T-helper 2 cell treated with Interferon-gamma antibody and Interleukin-4, amounts not matched to agents 100 ng/mL and 5 ng/mL, for 36 hours (primary cell): ENCODE results near the gene FAM241A. TPM values are rescaled to one million over a fixed set of nuclear protein-coding genes. Genes with fewer than 3 reads are reported as not detected.
"Not testable (repeated sequence)": the region's sequence is repeated elsewhere in the genome, so short reads cannot be mapped to it uniquely, and the experiment has no call there.

Experiments
- intact Hi-C: fragments of 100-400 bp; cut with micrococcal nuclease; formaldehyde crosslinking; loops from one replicate; pipeline ENCODE4 v1.15.1; 2023
- total RNA-seq: library from RNA; stranded (reverse); gene quantifications from 2 replicates; pipeline ENCODE4 v1.2.3, GENCODE V29; 2022

Gene FAM241A
- 1.6 and 1.7 TPM in 2 replicates for total RNA-seq

DNA sequence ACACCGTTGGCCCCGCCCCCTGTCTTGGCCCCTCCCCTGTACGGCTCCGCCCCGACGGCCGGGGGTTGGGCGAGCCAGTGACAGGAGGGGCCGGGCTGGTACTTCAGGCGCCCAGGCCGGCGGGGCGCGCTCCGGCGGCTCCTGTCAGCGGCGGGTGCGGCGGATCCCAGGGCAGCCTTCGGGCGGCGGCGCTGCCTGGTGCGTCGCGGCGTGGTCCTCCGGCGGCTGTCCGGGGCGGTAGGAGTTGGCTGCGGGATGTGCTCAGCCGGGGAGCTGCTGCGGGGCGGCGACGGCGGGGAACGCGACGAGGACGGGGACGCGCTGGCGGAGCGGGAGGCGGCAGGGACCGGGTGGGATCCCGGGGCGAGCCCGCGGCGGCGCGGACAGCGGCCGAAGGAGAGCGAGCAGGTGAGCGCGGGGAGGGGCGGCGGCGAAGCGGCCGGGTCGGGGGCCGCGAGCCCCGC is at the start of gene FAM241A:
TSS of gene FAM241A (plus strand) at position 129 of the 464 bp plus-strand sequence. CDS start at position 256, 127 bp downstream.
- intact Hi-C loops, result loop anchor here (1.0 to 10.0 kb wide), 7 partner anchors 26 to 1617 kb away; partner anchors contain the start of genes AP1AR, CAMK2D, LARP7 and ZGRF1

DNA sequence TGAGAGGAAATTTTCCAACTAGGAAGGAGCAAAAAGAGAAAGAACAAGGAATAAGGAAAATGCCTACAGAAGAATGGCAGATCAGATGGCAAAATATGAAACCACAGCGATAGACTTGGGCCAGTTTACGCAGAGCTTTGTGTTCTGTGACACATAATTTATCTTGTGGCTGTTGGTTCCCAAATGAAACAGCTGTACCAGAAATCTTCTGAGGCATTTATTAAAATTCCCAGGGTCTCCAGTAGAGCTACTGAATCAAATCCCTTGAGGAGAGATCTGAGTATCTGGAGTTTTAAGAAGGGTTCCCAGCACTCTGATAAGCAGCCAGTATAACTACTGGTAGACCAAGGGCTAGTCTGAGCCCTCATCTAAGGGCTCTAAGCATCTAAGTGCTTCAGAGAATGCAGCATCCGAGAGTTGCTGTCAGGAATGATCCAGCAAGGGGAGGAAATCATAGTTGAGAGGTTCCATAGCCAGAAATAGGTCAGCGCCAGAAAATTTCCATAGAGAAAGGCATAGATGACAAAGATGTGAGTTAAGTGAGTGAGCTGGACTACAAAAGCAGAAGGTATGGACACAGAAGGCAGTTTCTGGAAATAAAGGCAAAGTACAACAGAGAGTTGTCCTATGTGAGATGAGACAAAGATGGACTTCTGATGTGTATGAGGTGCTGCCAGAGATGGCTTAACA is 46.3 kb upstream of the FAM241A start:
- intact Hi-C loops, result loop anchor here (1.0 to 2.0 kb wide), 5 partner anchors 20 to 424 kb away; no protein-coding TSS in a partner anchor

DNA sequence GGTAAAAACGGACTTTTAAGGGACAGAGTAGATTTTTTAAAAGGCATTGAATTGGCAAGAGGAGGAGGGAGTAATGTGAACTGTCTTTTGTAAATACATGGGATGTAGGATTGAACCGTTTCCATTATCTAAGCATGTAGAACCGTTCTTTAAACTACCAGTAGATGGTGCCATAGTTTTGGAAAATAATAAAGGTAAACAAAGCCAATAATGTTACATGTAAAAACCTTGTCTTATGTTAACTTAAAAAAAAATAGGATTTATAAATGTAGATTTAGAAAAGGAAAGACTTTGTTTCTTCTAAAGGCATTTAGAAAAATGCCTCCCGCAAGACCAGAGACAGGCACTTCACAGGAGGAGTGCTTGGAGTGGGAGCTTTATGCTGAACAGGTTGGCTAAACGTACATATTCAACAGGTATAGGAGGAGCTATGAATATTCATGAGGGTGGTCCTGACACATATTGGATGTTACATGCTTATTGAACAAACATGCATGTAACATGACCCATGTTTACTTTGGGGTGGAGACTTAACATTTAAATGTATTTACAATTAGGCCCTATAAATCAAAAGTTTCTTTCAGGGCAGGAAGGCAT is 45.5 kb upstream of the FAM241A start:
- intact Hi-C loops, result loop anchor here (1.0 to 10.0 kb wide), 7 partner anchors 19 to 505 kb away; no protein-coding TSS in a partner anchor

DNA sequence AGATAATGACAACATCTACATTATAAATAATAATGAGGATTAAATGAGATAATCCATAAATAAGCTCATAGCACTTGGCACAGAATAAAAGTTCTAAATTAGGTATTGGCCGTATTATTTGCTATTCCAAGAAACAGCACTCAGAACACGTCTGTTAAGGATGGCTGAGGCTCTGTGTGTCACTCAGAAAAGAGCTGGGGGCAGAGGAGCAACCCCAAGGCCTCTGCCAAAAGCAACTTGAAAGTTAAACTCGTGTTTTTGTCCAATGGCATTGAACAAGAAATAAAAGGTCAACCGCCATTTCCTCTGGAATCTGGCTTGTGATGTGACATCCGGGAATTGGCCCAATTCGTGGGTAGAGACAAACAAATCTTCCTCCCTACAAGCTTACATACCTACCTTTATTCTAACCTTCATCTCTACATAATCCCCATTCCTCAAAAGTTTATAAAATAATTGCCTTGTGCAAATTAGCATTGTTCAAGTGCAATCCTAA is 42.3 kb upstream of the FAM241A start:
- intact Hi-C loops, result loop anchor here (10.0 kb wide), 1 partner anchor 502 kb away; no protein-coding TSS in a partner anchor

DNA sequence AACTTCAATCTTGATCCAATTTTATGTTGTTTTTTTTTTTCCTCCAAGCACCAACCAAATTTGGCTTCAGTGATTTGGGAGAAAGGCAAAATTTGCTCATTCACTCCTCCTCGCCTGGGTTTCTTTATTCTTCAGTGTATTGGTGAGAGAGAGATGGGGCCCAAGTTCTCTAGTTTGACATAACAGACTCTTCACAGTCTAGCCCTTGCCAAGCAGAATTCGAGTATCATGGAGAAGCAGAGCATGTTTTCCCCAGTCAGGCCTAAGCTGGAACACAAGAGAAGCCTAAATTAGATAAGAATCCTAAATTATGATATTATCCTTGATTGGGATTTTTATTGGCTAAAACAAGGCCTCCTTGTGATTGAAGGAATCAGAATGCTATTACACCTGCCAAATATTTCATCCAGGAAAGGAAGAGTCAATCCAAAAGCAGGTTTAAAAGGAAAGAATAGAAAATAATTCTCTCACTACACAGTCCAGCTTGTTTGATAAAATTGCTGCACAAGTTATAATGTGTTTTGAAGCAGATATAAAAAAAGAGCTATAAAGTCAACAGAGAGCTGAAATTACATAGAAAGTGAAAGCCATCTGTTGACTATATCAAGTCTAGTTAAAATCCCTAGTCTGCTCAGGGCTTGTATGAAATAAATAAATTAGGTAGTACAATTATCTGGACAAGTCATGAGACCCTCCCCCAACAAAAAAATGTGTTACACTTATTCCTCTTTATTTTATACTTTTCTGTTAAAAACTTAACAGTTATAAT is 39.9 kb upstream of the FAM241A start:
- intact Hi-C loops, result loop anchor here (10.0 kb wide), 1 partner anchor 499 kb away; no protein-coding TSS in a partner anchor

DNA sequence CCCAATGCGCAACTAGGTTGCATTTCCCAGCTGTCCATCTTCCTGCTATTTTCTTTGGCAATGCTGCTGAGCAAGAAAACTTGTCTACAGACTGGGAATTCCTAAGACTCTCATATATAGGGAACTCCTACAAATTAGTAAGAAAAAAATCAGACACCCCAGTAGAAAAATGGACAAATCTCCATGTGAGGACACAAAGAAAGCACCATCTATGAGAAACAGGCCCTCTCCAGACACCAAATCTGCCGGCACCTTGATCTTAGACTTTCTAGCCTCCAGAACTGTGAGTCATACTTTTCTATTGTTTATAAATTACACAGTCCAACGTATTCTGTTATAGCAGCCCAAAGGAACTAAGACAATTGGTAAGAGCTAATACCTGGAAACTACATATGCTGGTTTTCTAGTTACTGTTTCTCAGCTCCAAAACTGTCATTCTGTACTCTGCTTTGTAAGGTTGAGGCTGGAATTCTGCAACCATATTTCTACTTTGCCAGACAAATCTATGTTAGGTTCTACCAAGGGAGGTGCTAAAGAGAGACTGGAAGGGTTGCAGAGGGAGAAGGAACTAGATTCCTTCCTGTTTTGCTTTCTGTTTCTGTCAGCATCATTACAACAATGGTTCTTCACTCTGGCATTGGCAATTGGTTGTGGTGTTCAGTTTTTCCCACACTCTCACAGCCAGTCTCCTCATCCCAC is 35.7 kb upstream of the FAM241A start:
- intact Hi-C loops, result loop anchor here (1.0 to 10.0 kb wide), 2 partner anchors 10 to 495 kb away; no protein-coding TSS in a partner anchor

DNA sequence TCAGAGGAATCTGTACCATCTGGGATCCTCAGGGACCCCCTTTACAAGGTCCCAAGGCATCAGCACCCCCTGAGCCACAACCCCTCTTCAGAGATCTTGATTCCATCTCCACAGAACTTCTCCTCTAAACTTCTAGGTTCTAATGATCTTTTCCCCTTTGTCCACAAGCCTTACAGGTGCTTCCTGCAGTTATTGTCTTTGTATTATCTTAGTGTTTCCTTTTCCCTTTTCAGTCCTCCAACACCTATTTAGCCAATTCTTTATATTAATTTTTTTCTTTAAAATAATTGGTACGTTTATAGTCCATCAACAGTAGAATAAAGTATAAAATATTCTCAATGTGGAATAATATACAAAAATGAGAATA is 35.2 kb upstream of the FAM241A start:
- intact Hi-C loops, result no loop called here

DNA sequence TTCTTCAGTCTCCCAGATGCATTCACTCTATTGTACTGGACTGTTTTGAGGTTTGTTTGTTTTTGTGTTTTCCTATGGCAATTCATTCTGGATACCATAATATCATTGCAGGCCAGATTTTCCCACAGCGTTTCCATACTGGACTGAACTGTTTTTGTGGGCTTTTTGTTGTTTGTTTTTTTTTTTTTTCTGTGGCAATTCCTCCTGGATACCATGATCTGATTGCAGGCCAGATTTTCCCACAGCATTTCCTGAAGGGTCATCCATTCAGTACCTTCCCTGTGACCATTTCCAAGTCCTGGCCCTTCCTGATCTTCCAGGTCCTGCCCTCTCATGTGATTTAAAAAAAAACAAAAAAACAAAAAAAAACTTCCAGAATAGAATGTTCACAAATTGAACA is 33.9 kb upstream of the FAM241A start:
- intact Hi-C loops, result no loop called here

DNA sequence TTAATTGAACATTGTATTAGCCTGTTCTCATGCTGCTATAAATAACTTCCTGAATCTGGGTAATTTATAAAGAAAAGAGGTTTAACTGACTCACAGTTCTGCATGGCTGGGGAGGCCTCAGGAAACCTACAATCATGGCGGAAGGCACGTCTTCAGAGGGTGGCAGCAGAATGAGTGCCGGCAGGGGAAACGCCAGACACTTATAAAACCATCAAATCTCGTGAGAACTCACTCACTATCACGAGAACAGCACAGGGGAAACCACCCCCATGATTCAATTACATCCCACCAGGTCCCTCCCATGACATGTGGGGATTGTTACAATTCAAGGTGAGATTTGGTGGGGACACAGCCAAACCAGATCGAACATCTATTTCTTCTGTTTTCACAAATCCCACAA is 33.2 kb upstream of the FAM241A start:
- intact Hi-C loops, result not testable (repeated sequence)

DNA sequence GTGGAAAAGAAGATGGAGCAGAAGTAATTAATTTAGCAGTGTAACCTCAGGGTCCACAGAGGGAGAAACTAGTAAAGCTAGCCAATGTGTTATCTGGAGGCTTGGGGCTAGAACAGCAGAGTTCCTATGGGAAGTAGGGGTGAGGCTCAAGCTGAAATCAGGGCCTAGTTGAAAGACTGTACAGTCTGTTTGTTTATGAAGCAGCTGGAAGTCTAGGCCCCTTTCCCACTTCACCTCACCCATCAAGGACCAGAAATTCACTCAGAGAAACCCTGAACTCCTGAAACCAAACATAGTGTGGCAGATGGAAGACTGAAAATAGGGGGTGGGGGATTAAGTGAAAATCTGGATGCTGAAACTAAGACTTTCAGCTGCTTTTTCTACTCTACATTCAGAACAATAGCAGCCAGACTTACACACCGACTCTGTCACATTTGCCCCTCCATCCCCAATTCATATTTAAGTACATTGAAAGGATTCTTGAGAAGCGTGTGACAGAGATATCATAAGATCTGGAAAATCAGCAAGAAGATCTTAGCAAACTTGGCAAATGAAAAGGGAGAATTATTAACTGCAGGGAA is 32.6 kb upstream of the FAM241A start:
- intact Hi-C loops, result no loop called here

DNA sequence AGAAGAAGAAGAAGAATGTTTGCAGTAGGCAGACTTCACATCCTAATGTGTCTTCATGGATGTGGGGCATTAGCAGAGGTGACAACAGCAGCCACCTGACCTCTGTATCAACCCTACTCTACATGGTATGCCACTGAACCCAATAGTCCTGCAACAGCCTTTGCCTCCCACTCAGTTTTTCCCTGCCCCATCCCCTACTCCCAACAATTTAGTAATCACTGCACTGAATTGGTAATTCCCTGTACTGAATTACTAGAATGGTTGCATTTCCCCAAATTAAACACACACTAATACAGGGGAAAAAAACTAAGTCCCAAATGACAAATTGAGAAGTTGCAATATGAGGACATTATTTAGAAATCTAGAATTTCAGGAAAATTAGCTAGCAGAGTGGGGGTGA is 31.4 kb upstream of the FAM241A start:
- intact Hi-C loops, result no loop called here

DNA sequence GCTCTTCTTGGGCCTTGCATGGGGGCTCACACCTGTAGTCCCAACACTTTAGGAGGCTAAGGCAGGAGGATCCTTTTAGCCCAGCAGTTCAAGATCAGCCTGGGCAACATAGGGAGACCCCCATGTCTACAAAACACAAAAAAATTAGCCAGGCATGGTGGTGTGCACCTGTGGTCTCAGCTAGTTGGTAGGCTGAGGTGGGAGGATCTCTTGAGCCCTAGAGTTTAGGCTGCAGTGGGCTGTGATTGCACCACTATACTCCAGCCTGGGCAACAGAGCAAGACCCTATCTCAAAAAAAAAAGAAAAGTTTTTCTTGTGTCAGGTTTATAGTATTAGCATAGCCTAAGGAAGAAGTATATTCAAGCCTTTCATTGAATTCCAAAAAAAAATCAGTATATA is 30.8 kb upstream of the FAM241A start:
- intact Hi-C loops, result no loop called here

DNA sequence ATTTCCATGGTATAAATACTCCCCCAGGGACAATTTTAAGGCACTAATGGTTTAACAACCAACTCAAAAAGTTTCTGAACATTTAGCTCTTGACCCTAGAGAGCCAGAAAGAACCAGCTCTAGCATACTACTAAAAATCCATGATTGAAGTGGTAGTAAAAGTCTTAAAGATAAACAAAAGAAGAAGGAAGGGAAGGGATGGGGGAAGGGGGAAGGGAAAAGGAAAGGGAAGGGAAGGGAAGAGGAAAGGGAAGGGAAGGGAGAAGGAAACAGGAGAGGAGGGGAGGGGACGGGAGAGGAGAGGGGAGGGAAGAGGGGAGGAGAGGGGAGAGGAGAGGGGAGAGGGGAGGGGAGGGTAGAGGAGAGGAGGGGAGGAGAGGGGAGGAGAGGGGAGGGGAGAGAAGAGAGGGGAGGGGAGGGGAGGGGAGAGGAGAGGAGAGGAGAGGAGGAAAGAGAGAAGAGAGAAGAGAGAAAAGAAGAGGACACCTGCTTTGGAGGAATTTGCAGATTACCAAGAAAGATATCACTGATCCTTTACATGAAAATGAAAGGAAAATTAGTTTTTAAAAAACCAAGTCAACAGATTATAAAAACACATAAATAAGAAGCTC is 26.4 kb upstream of the FAM241A start:
- intact Hi-C loops, result loop anchor here (1.0 to 2.0 kb wide), 7 partner anchors 10 to 518 kb away; partner anchors contain the start of genes AP1AR, FAM241A and LARP7

DNA sequence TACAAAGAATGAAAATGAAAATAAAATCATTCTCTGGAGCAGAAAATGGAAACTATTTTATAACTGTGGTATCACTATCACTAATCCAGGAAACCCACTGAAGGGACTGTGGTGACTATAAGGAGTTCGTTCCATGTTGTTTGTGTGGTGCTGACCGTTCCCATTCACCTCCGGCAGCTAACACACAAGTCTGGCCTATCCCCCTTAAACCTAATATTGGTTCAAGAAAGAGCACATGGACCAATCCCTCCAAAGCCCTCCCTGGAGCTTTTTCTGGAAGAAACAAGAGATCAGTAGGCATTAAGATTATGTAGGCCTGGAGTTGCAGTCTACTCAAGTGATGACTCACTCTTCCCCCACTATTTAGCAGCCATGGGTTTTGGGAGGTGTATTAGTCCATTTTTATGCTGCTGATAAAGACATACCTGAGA is 25.9 kb upstream of the FAM241A start:
- intact Hi-C loops, result loop anchor here (1.0 to 2.0 kb wide), 7 partner anchors 10 to 518 kb away; partner anchors contain the start of genes AP1AR, FAM241A and LARP7

DNA sequence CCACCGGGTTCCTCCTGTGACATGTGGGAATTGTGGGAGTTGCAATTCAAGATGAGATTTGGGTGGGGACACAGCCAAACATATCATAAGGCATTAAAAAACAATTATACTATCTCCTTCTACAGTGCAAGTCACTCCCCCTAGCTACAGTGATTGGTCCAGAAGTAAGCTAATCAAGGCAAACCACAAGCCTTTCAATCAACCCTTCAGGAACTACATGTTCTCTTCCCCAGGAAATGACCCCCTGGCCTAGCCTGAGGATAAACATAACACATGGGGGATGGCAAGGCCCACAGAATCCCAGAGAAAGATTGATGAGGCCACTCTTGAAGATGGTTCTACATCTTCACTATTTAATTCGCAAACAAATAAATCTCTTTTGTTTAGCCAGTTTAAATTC is 25.2 kb upstream of the FAM241A start:
- intact Hi-C loops, result no loop called here

DNA sequence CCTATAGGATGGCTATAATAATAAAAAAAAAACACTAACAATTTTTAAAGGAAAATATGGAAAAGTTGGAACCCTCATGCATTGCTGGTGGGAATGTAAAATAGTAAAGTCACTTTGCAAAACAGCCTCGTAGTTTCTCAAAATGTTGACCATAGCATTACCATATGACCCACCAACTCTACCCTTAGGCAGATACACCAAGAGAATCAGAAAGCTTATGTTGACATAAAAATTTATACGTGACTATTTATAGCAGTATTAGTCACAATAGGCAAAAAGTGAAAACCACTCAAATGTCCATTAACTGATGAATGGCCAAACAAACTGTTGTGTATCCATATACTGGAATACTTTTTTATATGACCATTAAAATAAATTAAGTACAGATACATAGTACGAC is 19.8 kb upstream of the FAM241A start:
- intact Hi-C loops, result no loop called here

DNA sequence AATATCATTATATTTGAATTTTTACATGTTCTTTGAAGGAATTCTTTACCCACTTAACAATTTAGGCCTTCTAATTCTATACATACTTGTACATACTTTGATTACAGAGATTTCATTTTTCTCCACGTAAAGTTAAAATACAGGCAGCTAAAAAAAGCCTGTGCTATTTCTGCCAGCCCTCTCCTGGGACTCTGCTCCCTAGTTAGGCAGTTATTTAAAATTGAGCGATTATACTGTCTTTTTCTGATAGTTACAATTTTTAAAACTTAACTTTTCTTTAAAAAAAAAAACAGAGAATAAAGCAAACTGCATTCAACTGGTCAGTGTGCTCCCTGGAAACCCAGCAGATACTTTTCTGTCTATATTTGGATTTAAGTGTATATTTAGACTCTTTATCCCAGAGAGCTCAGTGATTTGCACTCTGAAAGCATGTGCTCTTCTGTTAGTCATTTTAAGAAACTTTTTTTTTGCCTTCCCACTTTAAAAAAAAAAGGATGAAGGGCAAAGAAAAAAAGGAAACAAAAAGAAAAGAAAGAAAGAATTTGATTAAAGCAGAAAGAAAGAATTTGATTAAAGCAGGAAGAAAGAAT is 18.1 kb upstream of the FAM241A start:
- intact Hi-C loops, result no loop called here

DNA sequence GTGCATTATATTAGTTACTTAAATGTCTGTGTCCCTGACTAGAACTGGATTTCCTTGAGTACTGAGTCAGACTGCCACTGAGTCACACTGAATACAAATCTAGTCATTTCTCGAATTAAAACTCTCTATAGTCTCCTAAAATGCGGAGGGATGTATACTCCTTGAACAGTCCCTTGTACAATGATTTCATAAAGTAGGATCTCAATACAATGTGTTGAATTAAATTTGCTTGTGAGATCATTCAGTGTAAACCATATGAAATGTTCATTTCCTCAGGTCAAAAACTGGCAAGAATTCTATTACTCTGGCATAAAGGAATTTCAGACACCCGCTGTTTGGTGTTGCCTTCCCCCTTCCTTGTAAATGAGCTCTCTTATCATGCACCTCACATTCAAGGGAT is 17.5 kb upstream of the FAM241A start:
- intact Hi-C loops, result no loop called here

DNA sequence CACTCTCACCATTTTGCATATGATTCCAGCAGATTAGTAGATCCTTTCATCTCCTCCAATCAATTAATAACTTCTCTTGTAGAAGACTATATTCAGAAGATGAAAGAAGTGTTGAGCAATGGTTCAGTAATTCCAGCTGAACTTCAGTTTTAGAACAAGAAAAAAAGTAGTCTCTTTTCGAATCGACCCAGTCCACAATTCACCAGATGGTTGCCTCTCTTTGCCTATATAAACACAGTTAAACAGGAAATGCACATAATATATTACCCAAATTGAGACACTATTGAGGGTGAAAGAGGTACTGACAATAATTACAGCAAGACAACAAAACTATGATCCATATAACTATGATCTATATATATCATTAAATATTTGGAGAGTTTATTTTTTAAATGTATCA is 16.8 kb upstream of the FAM241A start:
- intact Hi-C loops, result no loop called here

DNA sequence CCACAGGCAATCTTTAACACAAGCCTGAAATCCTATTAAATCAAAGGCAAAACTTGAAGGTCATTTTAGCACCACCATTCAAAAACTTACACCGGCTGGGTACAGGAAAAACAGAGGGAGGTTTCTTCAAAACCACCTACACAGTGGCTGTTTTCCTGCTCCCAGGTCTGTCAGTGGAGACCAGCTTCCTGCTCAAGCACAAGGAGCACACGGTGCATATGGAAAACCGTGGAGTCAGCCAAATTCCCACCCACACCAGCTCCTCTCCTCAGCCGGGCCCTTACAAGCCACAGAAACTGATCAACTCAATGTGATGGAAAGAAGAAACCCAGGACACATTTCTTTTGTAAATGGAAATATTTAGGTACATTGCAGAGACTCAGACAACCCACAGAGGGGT is 14.3 kb upstream of the FAM241A start:
- intact Hi-C loops, result no loop called here
